WERI-Rb-1 (cell line): Measurements from ENCODE around the gene EEF1E1.

Experiments used
- DNase-seq: peaks from one replicate; pipeline ENCODE4 v3.0.0-alpha.2; 2020
- H3K27ac ChIP-seq: fragments of 250-450 bp; sonication (Bioruptor Pico); 2 replicates; pipeline ENCODE4 v1.5.1; 2020; ENCODE audit warnings: mild to moderate bottlenecking, moderate library complexity
- H3K27me3 ChIP-seq: fragments of 250-450 bp; sonication (Bioruptor Pico); 2 replicates; pipeline ENCODE4 v1.5.1; 2021; ENCODE audit warnings: mild to moderate bottlenecking, low read depth, moderate library complexity; ENCODE audit not compliant: insufficient read depth, severe bottlenecking
- H3K36me3 ChIP-seq: fragments of 250-450 bp; sonication (Bioruptor Pico); 2 replicates; pipeline ENCODE4 v1.5.1; 2020; ENCODE audit warnings: mild to moderate bottlenecking, moderate library complexity
- H3K4me3 ChIP-seq: 2 replicates; pipeline ENCODE4 v1.5.1; 2011; ENCODE audit warnings: low read depth, mild to moderate bottlenecking, control low read depth, low read length
- H3K9me3 ChIP-seq: fragments of 250-450 bp; sonication (Bioruptor Pico); 2 replicates; pipeline ENCODE4 v1.5.1; 2021; ENCODE audit warnings: mild to moderate bottlenecking, moderate library complexity; ENCODE audit not compliant: severe bottlenecking
- CTCF ChIP-seq: IDR thresholded peaks from 2 replicates; pipeline ENCODE4 v1.5.1; 2011; ENCODE audit warnings: low read depth, mild to moderate bottlenecking, control low read depth, inconsistent platforms, low read length

Gene EEF1E1

DNA sequence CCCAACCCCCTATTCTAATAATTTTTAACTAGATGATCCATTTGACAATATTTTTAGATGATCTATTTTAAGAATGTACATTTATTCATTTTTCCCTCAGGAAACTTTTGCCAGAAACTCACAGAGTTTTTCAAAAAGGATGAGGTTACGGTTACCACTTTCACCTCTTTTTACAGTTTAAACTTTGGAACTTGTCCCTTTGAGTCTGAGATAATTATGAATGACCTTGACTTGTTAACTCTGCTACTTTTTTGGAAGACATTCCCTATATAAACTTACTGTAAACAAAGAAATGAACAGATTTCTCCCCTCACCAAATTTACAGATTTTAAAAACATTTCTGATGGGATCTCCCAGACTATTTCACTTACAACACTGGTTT is 19.8 kb downstream of the EEF1E1 start:
- H3K27ac ChIP-seq, result no peak overlapping the region
- TF ChIP-seq CTCF, result no peak
- H3K27me3 ChIP-seq, result no peaks in the 10 kb centered on the region
- no peaks in the 10 kb centered on the region for H3K9me3 ChIP-seq
- no peak for DNase-seq
- H3K4me3 ChIP-seq, result no peak overlapping the region
- H3K36me3 ChIP-seq, result peaks cover 40% of the 10 kb centered on the region

- Histone ChIP-seq H3K27me3 (no peaks in the 10 kb centered on the region), H3K36me3 (peaks cover 22% of the 10 kb centered on the region), H3K27ac (no peak overlapping the region), H3K4me3 (no peak overlapping the region), H3K9me3 (no peaks in the 10 kb centered on the region)
- TF ChIP-seq CTCF, result no peak
- DNase-seq, result no peak
Observed at GRCh38 chr6:8080362-8081151, 21.8 kb downstream of the EEF1E1 start.

- no peaks in the 10 kb centered on the region for H3K9me3 ChIP-seq
- H3K4me3 ChIP-seq, result no peak overlapping the region
- DNase-seq, result no peak
- H3K36me3 ChIP-seq, result peaks cover 14% of the 10 kb centered on the region
- no peak overlapping the region for H3K27ac ChIP-seq
- TF ChIP-seq CTCF, result no peak
- no peaks in the 10 kb centered on the region for H3K27me3 ChIP-seq
Observed at GRCh38 chr6:8079126-8079525, 23.2 kb downstream of the EEF1E1 start.

- no peak for TF ChIP-seq CTCF
- H3K27ac ChIP-seq, result no peak overlapping the region
Observed at GRCh38 chr6:8077991-8078390, 24.4 kb downstream of the EEF1E1 start.

DNA sequence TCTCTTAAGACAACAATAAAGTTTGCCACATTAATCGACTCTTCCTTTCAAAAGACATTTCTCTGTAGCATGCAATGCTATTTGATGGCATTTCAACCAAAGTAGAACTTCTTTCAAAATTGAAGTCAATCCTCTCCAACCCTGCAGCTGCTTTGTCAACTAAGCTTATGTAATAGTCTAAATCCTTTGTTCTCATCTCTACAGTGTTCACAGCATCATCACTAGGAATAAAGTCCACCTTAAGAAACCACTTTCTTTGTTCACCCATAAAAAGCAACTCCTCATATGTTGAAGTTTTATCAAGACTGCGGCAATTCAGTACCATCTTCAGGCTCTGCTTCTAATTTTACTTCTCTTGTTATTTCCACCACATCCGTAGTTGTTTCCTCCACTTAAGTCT is 26.6 kb downstream of the EEF1E1 start:
- H3K9me3 ChIP-seq, result no peaks in the 10 kb centered on the region
- H3K4me3 ChIP-seq, result no peak overlapping the region
- H3K27ac ChIP-seq, result no peak overlapping the region
- H3K27me3 ChIP-seq, result no peaks in the 10 kb centered on the region
- TF ChIP-seq CTCF, result no peak
- peaks cover 6% of the 10 kb centered on the region; the same call in 1 of the 2 replicates for H3K36me3 ChIP-seq
- DNase-seq, result no peak

More at GRCh38 chr6:8077991-8078390, 24.4 kb downstream of the EEF1E1 start:
- Histone ChIP-seq H3K27me3 (no peaks in the 10 kb centered on the region), H3K9me3 (no peaks in the 10 kb centered on the region), H3K36me3 (peaks cover 6% of the 10 kb centered on the region; the same call in 1 of the 2 replicates), H3K4me3 (no peak overlapping the region)
- DNase-seq, result no peak

GRCh38 chr6:8075185-8075584 is 27.2 kb downstream of the EEF1E1 start:
- Histone ChIP-seq H3K36me3 (peaks cover 4% of the 10 kb centered on the region; the same call in 1 of the 2 replicates), H3K27ac (no peak overlapping the region), H3K9me3 (no peaks in the 10 kb centered on the region), H3K4me3 (no peak overlapping the region), H3K27me3 (no peaks in the 10 kb centered on the region)
- no peak for DNase-seq
- TF ChIP-seq CTCF, result no peak
